Measurements from ENCODE around the gene CLTC.

DNA sequence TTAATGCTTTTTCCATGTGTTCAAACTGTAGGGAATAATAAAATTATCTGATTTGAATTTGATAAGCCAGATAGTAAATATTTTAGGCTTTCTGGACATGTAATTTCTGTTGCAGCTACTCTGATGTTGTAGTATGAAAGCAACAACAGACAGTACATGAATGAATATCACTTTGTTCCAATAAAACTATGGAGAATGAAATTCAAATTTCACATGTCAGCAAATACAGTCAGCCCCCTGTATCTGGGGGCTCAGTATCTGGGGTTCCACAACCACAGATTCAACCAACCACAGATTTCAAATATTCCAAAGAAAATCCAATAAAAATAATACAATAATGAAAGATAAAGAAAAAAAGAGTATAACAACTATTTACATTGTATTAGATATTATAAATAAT, 8.2 kb upstream of the CLTC start:
- TF ChIP-seq CTCF (IDR thresholded peaks at IDR 0.05) (no peak), POLR2A (IDR thresholded peaks at IDR 0.05) (no peak)
